G401.6 (cell line): Measurements from ENCODE around the gene INSC.

ENCODE experiments used
- FAIRE-seq: peaks from 2 replicates; lab custom pipeline; 2012; peaks lifted over from hg19 to GRCh38; lab: Jason Lieb, UNC

Gene INSC

DNA sequence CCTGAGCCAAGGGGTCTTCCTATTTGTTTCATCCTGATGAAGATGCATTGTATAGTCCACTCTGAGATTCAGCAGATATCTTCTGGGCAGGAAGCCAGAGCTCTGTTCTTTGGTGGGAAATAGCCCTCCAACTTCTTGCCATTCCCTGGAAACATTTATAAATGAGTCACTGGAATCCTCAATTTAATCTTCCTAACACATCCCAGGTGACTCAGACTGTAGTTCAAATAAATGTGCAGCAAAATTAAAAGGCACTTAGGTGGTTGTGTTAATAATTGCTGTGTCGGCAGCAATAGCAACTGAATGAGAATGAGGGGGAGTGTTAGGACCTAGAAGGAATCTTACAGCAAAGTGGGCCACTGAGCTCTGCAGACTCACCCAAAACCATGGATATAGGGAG is 108.6 kb downstream of the INSC start:
- no peak for FAIRE-seq

DNA sequence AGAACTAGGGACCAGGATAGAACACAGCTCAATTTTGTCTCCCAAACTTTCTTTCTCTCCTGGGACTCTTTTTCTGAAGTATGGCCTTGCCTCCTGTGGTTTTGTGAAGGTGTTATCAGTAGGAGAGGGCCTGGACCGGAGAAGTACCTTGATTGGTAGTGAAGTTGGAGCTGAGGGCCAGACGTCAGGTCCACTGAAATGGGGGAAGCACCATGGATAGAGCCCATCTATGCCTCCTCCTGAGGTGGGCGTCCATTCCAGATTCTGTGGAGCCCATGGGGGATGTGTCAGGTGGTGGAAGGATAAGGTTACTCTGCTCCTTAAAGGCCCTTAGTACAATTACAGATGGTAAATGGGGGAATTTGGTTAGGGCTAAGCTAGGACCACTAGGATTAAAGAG is 109.7 kb downstream of the INSC start:
- FAIRE-seq: no peak

DNA sequence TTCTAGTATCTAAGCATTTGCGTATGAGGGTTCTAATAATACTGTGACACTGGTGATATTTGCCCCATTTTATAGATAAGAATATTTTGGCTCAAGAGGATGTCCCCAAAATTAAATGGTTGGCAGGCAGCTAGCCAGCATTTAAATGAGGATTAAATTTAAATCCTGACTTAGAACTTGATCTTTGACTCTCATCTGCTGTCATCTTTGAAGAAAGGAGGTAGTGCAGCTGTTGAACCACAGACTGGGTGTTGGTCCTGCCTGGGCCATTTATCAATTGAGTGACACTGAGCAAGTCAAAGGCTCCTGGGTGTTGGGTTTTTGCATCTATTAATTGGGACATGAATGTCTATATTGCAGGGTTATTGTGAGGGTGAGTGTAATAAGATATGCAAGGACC is 112.3 kb downstream of the INSC start:
- FAIRE-seq: no peak

DNA sequence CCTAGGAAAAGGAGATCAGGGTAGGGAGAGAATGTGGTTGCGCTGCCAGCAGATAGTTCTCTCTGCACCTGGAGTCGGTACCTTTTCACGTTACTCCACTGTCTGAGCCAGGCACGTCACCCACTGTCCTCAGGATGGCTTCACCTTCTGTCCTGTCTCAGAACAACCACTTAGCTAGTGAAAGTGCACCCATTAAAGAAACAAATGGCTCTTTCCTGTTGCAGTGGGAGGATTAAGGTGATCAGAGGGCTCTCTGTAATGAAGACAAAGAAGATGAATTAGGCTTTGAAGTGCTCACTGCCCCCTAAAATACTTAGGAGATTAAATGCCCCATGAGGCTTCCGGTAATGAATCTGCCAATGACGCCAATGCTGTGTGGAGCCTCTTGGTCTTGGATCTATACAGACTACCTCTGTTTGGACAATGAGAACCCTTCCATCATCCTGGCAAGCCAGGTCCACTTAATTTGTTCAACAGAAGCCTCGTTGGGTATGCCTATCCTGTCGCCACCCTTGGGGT is 113.7 kb downstream of the INSC start:
- FAIRE-seq: no peak

DNA sequence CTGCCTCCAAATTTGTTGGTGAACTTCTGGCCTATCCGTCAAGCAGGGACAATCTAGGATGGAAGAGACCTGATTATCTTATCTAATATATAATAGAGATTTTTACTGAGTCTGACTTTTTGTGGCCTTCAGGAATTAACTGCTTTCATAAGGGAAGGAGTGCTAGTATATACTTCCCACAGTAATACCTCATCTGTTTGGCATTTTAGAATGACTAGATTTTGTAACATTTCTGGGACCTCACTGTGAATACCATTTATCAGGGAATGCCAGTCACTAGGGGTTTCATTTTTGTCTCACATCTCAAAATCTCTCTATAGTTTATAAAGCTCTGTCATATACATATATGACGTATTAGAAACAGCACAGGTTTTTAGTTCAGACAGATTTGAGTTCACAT is 114.3 kb downstream of the INSC start:
- no peak for FAIRE-seq

DNA sequence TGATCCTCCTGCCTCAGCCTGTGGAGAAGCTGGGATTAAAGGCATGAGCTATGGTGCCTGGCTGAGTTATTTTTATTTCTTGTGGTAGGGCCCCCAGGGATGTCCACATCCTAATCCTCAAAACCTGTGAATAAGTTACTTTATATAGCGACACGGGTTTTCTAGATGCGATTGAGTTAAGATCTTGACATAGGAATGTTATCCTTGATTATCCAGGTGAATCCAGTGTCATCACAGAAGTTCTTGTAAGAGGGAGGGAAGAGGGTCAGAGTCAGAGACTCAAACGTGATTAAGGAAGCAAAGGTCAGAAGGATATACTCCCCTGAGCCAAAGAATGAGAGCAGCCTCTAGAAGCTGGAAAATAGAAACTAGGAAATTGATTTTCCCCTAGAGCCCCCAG is 117.8 kb downstream of the INSC start:
- FAIRE-seq: no peak

DNA sequence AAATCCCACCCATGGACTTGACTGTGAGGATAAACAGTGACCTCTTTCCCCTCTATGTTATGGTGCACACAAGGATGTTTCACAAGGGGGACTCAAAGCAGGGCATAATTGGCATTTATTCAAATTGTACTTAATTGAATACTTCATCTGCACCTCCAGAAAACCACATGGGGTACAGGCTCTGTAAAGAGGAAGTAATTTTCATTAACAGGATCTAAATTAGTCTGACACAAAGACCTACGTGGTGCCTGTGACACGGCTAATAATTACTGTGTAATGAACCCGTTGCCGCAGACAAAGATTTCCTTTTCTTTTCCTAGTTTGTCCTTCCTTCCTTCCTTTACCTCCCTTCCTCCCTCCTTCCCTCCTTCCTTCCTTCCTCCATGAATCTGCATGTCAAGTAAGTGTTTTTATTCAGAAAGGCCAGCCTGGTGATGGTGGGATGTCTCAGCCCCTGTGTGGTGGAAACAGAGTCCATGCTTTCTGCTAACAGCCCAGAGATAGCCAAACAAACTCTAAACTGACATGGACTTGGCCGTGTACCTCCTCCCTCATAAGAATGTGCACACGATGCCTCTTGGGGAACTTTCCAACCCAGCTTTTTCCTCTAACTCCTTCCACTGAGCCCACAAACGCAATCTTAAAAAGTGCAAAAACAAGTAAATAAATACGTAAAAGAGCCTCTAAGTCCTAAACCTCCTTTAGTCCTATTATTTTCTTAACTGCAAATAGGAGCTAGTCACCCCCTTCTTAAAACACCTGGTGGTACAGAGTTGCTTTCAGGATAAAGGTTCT is 118.8 kb downstream of the INSC start:
- no peak for FAIRE-seq

DNA sequence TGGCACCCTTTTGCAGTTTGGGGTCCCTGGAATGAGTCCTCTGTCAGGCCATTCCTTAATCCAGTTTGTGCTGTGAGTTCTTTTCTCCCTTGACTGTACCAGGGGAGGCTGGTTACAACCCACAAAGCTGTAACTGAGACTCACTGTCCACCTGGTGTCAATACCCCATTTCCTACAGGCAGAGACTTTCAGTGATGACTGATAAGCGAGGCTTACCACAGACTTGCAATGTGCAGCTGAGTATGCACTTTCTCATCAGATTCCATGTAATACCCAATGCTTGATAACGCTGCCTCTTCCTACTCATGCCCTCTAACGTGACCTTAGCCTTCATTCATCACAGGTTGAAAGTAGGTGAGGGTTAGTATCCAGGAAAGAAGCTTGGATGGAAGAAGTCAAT is 120.1 kb downstream of the INSC start:
- FAIRE-seq: no peak

DNA sequence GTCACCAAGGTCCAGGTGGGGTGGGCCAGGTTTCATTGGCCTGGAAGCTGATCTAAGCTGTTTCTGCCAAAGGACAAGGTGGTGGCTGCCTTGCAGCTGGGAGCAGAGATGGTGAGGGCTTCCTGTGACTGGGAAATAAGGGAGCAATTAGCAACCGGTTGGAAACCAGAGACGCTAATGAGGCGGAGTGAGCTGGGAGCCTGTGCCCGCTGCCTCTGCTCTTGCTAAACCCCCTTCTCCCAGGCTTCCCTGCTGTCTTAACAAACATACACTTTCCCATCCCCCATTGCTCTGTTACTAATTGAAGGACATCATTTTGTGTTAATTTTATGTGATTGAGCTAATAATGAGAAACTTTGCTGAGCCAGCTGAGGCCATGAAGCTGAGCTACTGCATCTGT is 121.8 kb downstream of the INSC start:
- FAIRE-seq: no peak

DNA sequence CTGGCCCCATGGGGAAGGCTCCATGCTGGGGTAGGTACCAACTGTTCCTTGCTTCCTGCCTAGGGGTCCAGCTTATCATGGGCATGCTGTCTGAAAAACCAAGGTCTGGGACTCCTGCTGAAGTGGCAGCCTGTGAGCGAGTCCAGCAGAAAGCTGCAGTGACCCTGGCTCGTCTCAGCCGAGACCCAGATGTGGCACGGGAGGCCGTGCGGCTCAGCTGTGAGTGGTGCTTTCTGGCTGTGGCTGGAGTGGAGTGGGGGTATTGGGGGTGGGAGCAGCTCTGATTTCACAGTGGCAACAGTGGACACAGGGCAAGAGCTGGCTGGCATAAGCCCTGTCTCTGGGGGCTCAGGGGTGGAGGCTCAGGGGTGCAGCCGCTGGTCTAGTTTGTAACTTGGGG is 124.1 kb downstream of the INSC start:
- FAIRE-seq: no peak

DNA sequence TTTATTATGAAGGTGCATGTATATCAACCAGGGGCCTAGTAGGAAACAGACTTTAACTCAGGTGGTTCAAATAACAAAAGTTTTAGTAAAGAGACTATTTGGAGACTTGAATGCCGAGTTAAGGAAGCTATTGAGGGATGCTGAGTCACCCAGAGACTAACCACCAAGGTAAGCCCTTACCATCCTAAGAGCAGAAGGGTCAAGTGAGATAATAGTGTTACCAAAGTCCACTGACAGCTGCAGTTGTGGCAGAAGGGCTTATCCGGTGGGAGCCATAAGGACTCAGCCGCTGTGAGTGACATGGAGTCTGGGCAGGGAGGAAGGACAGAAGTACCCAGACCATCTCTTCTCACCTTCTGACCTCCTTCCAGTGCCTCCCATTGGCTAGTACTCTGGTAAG is 134.0 kb downstream of the INSC start:
- FAIRE-seq: no peak

DNA sequence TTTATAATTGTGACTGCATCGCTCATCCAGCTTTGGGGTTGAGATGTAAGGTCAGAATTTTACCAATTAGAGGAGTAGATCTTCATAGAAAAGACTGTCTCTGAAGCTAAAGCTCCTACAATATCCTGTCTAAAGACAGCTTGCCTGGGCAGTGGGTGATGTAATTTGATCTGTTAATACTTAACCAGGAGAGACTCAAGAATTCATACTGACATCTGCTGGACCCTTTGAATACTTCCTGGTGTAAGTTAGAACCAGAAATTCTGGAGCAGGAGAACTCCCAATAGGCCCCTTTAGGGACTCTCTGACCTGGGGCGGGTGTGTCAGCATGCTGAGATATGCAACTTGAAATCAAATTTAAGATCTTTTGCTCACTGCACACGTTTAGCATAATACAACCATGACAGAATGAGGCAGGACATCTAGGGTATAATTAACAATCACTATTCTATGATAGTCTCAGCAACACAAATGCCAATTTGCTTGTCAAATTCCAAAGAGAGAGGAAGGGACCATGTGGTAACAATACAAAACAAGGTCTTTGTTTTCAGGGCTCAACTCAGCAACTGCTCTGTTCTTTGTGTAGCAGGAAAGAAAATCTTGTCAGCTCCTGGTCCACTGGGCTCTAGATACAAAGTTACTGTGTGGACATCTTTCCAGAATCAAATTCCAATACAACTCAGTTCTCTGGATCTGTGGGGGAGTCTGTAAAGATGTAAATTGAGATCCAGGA is 143.9 kb downstream of the INSC start:
- no peak for FAIRE-seq

DNA sequence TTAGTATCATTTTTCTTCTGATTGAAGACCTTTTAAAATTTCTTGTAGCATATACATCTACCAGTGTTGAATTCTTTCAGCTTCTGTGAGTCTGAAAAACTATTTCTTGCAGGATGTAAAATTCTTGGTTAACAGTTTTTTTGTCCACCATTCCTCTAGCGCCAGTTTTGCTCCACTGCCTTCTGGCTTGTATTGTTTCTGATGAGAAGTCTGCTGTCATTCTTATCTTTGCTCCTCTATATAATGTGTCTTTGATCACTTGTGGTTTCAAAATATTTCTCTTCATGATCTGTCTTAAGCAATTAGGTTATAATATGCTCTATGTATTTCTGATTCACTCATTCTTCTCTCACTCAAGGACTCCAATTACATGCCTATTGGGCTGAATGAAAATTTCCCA is 152.3 kb downstream of the INSC start:
- FAIRE-seq: no peak

DNA sequence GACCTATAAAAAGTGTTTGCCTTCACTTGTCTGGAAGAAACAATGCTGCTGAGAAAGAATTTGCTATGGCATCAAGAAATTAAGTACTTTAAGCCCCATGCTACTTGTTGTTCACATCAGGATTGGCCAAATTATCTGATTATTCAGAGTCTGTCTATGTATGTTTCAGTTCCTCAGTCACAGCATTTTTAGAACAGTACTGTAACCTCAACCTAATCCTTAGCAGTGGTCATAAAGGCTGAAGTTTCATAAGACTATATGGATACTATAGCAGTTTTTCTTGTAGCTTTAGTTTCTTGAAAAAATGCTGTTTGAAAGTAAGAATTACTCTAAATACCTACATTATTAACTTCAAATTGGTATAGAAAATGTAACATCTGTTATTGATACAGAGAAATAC is 153.9 kb downstream of the INSC start:
- no peak for FAIRE-seq

DNA sequence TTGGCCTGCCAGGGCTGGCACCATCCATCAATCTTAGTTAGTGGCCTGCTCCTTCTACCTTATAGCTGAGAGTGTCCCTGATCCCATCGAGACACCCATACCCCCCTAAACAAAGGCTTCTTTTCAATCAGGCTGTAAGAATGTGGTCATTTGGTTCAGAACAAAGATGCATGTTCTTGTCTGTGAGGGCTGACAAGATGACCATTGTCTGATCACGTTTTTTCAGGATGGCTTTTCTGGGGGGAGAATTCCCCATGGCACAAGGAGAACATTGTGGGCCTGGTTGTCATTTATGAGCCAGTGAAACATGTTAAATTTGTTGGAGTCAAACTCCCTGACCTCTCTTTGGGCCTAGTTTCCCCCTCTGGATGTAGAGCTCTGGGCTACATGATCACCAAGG is 160.4 kb downstream of the INSC start:
- FAIRE-seq: no peak

DNA sequence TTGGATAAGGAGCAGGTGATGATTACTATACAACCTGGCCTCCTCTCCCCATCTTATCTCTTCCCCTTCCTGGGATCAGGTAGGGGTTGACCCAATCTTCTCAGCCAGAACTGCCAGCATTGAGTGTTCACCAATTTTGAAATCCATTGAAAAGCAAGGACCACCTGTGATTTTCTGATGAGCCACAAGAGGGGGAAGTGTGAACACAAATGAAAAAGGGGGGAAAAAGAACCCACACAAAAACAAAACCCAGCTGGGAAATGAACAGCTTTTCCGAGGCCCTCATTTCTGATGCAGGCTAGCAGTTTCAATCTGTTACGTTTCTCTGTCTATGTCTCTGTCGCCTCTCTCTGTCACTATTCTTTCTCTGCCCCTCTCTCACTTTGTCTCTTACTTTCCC is 161.9 kb downstream of the INSC start:
- no peak for FAIRE-seq

DNA sequence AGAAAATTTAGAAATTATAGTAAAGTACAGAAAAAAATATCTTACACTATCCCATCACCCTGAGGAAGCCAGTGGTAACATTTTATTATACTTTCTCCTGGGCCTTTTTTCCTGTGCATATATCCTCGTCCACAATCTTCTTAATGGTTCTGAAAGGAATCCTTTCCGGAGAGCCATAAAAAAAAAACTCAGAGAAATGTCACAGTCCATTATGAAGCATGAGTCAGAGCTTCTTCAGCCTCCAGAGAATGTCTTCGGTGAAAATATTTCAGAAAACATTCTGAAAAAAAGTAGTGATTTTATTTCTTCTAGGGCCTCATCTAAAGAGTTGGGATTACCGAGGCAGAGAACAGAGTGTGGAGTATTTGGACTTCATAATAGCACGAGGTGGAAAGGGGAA is 163.4 kb downstream of the INSC start:
- FAIRE-seq: no peak

DNA sequence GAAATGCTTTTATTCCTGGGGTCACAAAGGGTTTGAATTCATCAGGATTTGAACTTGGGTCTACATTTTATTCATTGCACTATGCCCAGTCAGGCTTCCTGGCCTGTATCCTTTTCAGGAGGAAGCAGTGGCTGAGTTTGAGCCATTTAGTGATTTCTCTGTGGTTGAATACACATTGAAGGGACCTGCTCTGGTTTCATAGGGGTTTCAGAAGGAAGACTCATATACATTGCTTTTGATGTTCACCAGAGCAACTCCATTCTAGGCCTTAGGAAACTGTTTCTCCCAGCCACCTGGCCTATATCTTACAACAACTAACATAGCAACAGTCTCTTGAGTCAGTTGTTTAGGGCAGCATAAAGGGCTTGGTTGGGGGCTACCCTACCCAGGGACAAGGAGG is 165.7 kb downstream of the INSC start:
- no peak for FAIRE-seq

DNA sequence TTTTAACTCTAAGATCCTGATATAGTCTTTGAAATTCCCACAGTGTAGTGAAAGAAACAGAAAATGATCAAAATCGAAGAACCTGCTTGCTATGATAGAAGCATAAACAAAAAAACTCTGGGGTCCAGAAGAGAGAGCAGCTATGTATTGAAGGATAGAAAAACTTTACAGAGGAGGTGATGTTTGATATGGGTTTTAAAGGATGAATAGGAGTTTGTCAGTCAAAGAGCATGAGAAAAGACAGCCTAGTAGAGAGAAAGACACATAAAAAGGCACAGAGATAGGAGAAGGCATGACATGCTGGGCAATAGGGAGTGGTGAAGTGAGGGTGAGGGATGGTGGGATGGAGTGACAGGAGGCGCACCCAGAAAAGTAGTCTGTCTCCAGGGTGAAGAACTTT is 168.0 kb downstream of the INSC start:
- FAIRE-seq: no peak

DNA sequence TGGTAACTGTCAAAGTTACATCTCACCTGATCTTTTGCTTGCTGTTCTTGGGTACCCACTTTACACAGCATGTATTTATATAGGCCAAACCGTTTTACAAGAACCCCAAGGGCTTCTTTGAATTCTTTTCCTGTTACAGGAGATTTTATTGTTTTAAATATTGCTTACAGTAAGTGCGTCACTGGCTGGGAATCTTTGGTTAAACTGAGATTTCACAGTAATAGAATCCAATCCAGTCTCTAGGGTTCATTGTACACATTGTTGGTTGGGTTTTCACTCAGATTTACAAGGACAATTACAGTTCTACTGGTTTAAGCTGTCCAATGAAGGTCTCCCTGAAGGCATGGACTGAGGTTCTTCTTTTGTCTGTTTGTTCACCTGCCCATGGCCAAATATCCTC is 171.7 kb downstream of the INSC start:
- FAIRE-seq: no peak

DNA sequence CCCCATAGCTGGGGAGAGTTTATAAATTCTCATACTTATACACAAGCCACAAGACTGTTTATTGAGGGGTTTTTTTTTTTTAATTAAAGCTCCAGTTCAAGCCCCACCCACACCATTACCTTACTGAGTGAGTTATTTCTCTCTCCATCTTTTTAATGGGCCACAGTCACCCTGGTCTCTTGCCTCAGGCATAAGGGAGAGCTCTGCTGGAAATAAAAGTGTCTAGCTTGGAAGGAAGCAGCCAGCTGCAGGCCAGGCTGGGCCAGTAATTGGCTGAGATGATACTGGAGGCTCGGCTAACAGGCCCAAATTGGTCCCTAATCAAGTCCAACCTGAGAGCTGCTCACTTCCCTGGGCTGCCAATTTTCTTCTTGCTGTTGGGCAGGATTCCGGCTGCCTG is 174.1 kb downstream of the INSC start:
- no peak for FAIRE-seq

DNA sequence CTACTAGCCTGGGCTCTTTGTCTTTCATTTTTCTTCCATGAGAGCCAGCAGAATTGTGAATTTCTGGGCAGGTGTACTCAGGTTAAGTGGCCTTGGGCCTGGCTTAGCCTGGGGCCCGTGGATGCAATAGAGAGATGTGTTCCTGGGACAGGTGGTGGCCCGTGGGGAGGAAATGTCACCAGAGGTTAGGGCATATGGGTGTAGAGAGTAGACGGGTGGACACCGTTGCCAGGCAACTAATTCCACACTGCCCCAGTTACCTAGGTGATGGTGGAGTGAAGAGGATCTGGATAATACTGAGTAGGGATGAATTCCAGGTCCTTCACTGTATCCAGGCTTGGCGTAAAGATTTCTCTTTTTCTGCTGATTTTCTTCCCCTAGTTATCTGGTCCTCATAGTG is 175.0 kb downstream of the INSC start:
- FAIRE-seq: no peak

DNA sequence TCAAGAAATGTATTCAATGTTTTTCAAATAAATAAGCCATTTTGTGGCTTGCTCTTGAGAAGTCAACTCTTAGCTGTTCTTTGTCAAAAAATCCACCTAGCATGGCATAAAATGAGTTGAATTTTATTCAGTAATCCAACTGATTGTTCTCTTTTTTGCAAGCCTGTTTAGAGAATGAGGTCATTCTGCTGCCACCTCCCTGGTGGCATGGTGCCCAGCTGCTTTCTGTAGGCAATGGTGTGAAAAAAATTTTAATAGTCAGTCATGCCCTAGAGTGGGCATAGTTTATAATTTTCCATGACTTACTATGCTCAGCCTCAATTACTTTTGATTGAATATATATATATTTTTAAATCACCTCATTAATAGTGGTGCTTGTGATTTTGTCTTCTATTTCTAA is 177.2 kb downstream of the INSC start:
- FAIRE-seq: no peak
